ENCODE results near the gene XDH.

Gene XDH

DNA sequence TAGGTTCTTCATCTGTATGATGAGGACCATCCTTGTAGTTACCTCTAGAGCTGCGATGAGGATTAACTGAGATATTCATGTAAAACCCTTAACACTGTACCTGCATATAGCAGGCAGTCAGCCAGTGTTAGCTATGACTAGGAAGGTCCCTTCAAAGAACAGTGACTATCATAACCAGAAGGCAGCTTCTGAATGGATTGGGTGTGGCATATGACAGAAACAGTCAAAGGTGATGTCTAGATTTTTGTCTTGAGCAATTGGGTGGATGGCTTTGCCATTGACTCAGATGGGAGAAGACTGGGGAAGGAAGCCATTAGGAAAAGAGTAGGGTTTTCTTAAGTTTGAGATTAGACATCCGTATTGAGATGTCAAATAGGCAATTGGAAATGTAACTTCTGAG is 15.7 kb downstream of the XDH start:
- CTCF ChIA-PET = no interaction called here
- POLR2A ChIA-PET (ENCODE audit: low non-redundant PET) = no interaction called here
- H3K27ac ChIP-seq = no peak overlapping the region
- TF ChIP-seq CTCF (conservative IDR thresholded peaks at IDR 0.05; ENCODE audit: low read depth) = no peak
- no peak for DNase-seq (ENCODE audit: low spot score)

- ChIA-PET CTCF (interaction anchor here (0.6 kb wide), 1 partner anchor 211 kb away, joined by 4 read pairs; no protein-coding TSS in a partner anchor), POLR2A (ENCODE audit: low non-redundant PET) (no interaction called here)
- peak overlapping the region; percentile 72 for H3K27ac ChIP-seq
- no peak for DNase-seq (ENCODE audit: low spot score)
- no peak for TF ChIP-seq CTCF (conservative IDR thresholded peaks at IDR 0.05; ENCODE audit: low read depth)
These were observed 17.4 kb downstream of the XDH start for GRCh38 chr2:31397094-31397493.

GRCh38 chr2:31390324-31390723 is 24.2 kb downstream of the XDH start:
- DNase-seq (ENCODE audit: low spot score) = peak; percentile 73
- H3K27ac ChIP-seq = no peak overlapping the region
- POLR2A ChIA-PET (ENCODE audit: low non-redundant PET) = no interaction called here
- CTCF ChIA-PET = interaction anchor here (0.6 kb wide), 1 partner anchor 32 kb away, joined by 3 read pairs; no protein-coding TSS in a partner anchor
- TF ChIP-seq CTCF (conservative IDR thresholded peaks at IDR 0.05; ENCODE audit: low read depth) = no peak

DNA sequence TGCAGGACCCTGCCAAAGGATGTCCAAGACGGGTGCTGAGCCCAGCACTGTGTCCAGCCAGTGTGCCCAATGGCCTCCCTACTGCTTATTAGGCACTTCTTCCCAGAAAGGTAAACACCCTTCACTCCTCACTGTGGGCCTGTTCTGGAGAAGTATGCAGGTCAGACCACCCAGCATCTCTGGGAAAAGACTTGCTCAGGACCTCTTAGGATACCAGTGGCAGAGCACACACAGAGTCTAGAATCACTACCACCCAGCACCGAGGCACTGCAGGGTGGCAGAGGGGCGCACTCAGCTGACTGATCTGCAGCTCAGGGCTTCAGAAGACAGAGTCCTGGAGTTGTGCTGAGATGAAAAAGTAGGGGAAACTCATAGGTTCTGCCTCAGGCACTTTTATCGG is 25.8 kb downstream of the XDH start:
- H3K27ac ChIP-seq = peak overlapping the region; percentile 76
- POLR2A ChIA-PET (ENCODE audit: low non-redundant PET) = no interaction called here
- CTCF ChIA-PET = no interaction called here
- no peak for DNase-seq (ENCODE audit: low spot score)
- TF ChIP-seq CTCF (conservative IDR thresholded peaks at IDR 0.05; ENCODE audit: low read depth) = no peak

DNA sequence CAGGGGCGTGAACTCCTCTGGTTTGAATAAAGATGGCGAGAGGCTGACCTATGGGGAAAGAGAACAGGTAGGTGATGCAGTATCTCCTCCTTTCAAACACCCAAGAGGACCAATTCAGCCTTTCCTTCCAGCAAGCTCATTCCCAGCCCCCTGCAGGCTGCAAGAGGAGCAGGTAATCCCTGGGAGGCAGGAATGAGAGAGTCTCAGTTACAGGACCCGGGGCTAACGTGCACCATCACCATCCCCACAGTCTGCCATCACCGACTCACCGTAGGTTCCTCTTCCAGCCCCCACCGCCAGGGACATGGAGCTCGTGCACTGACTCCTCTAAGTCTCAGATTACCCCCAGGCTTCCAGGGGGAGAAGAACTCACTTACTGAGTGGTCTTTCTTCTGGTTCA is 26.7 kb downstream of the XDH start:
- ChIA-PET CTCF (no interaction called here), POLR2A (ENCODE audit: low non-redundant PET) (no interaction called here)
- TF ChIP-seq CTCF (conservative IDR thresholded peaks at IDR 0.05; ENCODE audit: low read depth) = no peak
- peak overlapping the region; percentile 76; the same call in 1 of the 2 replicates for H3K27ac ChIP-seq
- DNase-seq (ENCODE audit: low spot score) = no peak

- no peak for TF ChIP-seq CTCF (conservative IDR thresholded peaks at IDR 0.05; ENCODE audit: low read depth)
- peak overlapping the region; percentile 95; the same call in 1 of the 2 replicates for H3K27ac ChIP-seq
- CTCF ChIA-PET = no interaction called here
- POLR2A ChIA-PET (ENCODE audit: low non-redundant PET) = no interaction called here
- DNase-seq (ENCODE audit: low spot score) = no peak
These were observed 27.9 kb downstream of the XDH start for GRCh38 chr2:31386648-31387047.

GRCh38 chr2:31386172-31386571 is 28.4 kb downstream of the XDH start:
- CTCF ChIA-PET = no interaction called here
- POLR2A ChIA-PET (ENCODE audit: low non-redundant PET) = no interaction called here
- no peak for TF ChIP-seq CTCF (conservative IDR thresholded peaks at IDR 0.05; ENCODE audit: low read depth)
- DNase-seq (ENCODE audit: low spot score) = no peak
- H3K27ac ChIP-seq = peak overlapping the region; percentile 95
